ENCODE data around the gene CBX6. TPM values are rescaled to one million over a fixed set of nuclear protein-coding genes. Genes with fewer than 3 reads are reported as not detected.

The CBX6 gene
- total RNA-seq, 2 experiments from 2014 or later = 45.2 to 67.2 TPM

- Histone ChIP-seq H3K36me3 (ENCODE audit: insufficient read depth, low read length) (no peaks in the 10 kb centered on the region), H3K9me3 (ENCODE audit: low read length) (no peaks in the 10 kb centered on the region), H3K27ac (ENCODE audit: low read depth, low read length, poor library complexity, severe bottlenecking) (no peak overlapping the region), H3K4me3 (ENCODE audit: low read depth, low read length, poor library complexity, severe bottlenecking) (no peak overlapping the region), H3K4me2 (ENCODE audit: low read length) (no peak overlapping the region), H2AFZ (ENCODE audit: low read length) (no peak overlapping the region), H3K4me1 (ENCODE audit: insufficient read depth, low read length, poor library complexity, severe bottlenecking) (no peaks in the 10 kb centered on the region), H3K9me2 (ENCODE audit: insufficient read depth, low read length) (no peaks in the 10 kb centered on the region), H3K79me2 (ENCODE audit: insufficient read depth, low read depth, low read length) (no peaks in the 10 kb centered on the region), H4K20me1 (ENCODE audit: insufficient read depth, low read length) (no peaks in the 10 kb centered on the region; the same call in 1 of the 2 replicates)
- TF ChIP-seq EZH2phosphoT487 (IDR thresholded peaks at IDR 0.05; ENCODE audit: borderline replicate concordance, low read depth, low read length) (no peak), CTCF (conservative IDR thresholded peaks at IDR 0.05; ENCODE audit: low read length) (no peak)
- POLR2A ChIA-PET = no interaction called here
- BruUV-seq (replicated peaks) = no TSS peak
- intact Hi-C loops (cut with micrococcal nuclease; ENCODE audit: unreplicated experiment) = no loop called here
- DNase-seq (ENCODE audit: low spot score) = no peak
- CTCF ChIA-PET (ENCODE audit: unreplicated experiment) = no interaction called here
Observed at GRCh38 chr22:38835888-38836301, 36.1 kb downstream of the CBX6 start.

- H3K9me3 ChIP-seq (ENCODE audit: low read length) = no peaks in the 10 kb centered on the region
- no peak overlapping the region for H3K27ac ChIP-seq (ENCODE audit: low read depth, low read length, poor library complexity, severe bottlenecking)
- CTCF ChIA-PET (ENCODE audit: unreplicated experiment) = no interaction called here
- DNase-seq (ENCODE audit: low spot score) = no peak
- H3K4me2 ChIP-seq (ENCODE audit: low read length) = no peak overlapping the region
- no peaks in the 10 kb centered on the region for H3K4me1 ChIP-seq (ENCODE audit: insufficient read depth, low read length, poor library complexity, severe bottlenecking)
- no peaks in the 10 kb centered on the region; the same call in 1 of the 2 replicates for H4K20me1 ChIP-seq (ENCODE audit: insufficient read depth, low read length)
- no peaks in the 10 kb centered on the region for H3K36me3 ChIP-seq (ENCODE audit: insufficient read depth, low read length)
- no peaks in the 10 kb centered on the region for H3K79me2 ChIP-seq (ENCODE audit: insufficient read depth, low read depth, low read length)
- BruUV-seq (replicated peaks) = no TSS peak
- POLR2A ChIA-PET = no interaction called here
- no peak overlapping the region for H3K4me3 ChIP-seq (ENCODE audit: low read depth, low read length, poor library complexity, severe bottlenecking)
- TF ChIP-seq CTCF (conservative IDR thresholded peaks at IDR 0.05; ENCODE audit: low read length) (no peak), EZH2phosphoT487 (IDR thresholded peaks at IDR 0.05; ENCODE audit: borderline replicate concordance, low read depth, low read length) (no peak)
- intact Hi-C loops (cut with micrococcal nuclease; ENCODE audit: unreplicated experiment) = no loop called here
- no peaks in the 10 kb centered on the region for H3K9me2 ChIP-seq (ENCODE audit: insufficient read depth, low read length)
- no peak overlapping the region for H2AFZ ChIP-seq (ENCODE audit: low read length)
Observed at GRCh38 chr22:38834991-38835390, 37.0 kb downstream of the CBX6 start.

GRCh38 chr22:38834215-38834953 lies 37.6 kb downstream of the CBX6 start:
- no peaks in the 10 kb centered on the region for H3K9me3 ChIP-seq (ENCODE audit: low read length)
- DNase-seq (ENCODE audit: low spot score) = no peak
- TF ChIP-seq CTCF (conservative IDR thresholded peaks at IDR 0.05; ENCODE audit: low read length) = no peak
- TF ChIP-seq EZH2phosphoT487 (IDR thresholded peaks at IDR 0.05; ENCODE audit: borderline replicate concordance, low read depth, low read length) = no peak
- no peaks in the 10 kb centered on the region for H3K4me1 ChIP-seq (ENCODE audit: insufficient read depth, low read length, poor library complexity, severe bottlenecking)
- ChIA-PET POLR2A (interaction anchor here (0.7 kb wide), 1 partner anchor 62 kb away, joined by 7 read pairs; no protein-coding TSS in a partner anchor), CTCF (ENCODE audit: unreplicated experiment) (no interaction called here)
- no TSS peak for BruUV-seq (replicated peaks)
- intact Hi-C loops (cut with micrococcal nuclease; ENCODE audit: unreplicated experiment) = no loop called here
- H3K4me2 ChIP-seq (ENCODE audit: low read length) = no peak overlapping the region
- no peaks in the 10 kb centered on the region; the same call in 1 of the 2 replicates for H4K20me1 ChIP-seq (ENCODE audit: insufficient read depth, low read length)
- no peaks in the 10 kb centered on the region for H3K36me3 ChIP-seq (ENCODE audit: insufficient read depth, low read length)
- no peak overlapping the region for H3K27ac ChIP-seq (ENCODE audit: low read depth, low read length, poor library complexity, severe bottlenecking)
- H3K79me2 ChIP-seq (ENCODE audit: insufficient read depth, low read depth, low read length) = no peaks in the 10 kb centered on the region
- no peak overlapping the region for H3K4me3 ChIP-seq (ENCODE audit: low read depth, low read length, poor library complexity, severe bottlenecking)
- no peak overlapping the region for H2AFZ ChIP-seq (ENCODE audit: low read length)
- H3K9me2 ChIP-seq (ENCODE audit: insufficient read depth, low read length) = no peaks in the 10 kb centered on the region

Data from OCI-LY7 (cell line).